ENCODE data around the gene PAFAH1B2. TPM values are rescaled to one million over a fixed set of nuclear protein-coding genes. Genes with fewer than 3 reads are reported as not detected.

Gene PAFAH1B2
- total RNA-seq, 1 donor from 2014 or later = 203 TPM

- H2AFZ ChIP-seq (replicated peaks) = no peak overlapping the region
- no peaks in the 10 kb centered on the region for H4K20me1 ChIP-seq (ENCODE audit: low read depth)
- TF ChIP-seq EZH2phosphoT487 (IDR thresholded peaks at IDR 0.05) (no peak), CTCF (IDR thresholded peaks at IDR 0.05) (no peak), EZH2 (IDR thresholded peaks at IDR 0.05) (no peak)
- H3K9me3 Mint-ChIP-seq = no peaks in the 10 kb centered on the region
- no peaks in the 10 kb centered on the region for H3K4me1 ChIP-seq
- no peaks in the 10 kb centered on the region for H3K79me2 ChIP-seq (ENCODE audit: low read depth)
- no peak overlapping the region for H3K27ac ChIP-seq
- H3F3A ChIP-seq (ENCODE audit: low read depth) = no peaks in the 10 kb centered on the region
- no peak overlapping the region for H3K4me3 Mint-ChIP-seq
- no peak overlapping the region for H3K4me2 ChIP-seq
- H3K27me3 Mint-ChIP-seq (ENCODE audit: insufficient read depth, low read depth) = peaks cover 2% of the 10 kb centered on the region
- no peak overlapping the region for H3K9ac ChIP-seq
- H3K9me3 ChIP-seq (ENCODE audit: low read depth) = no peaks in the 10 kb centered on the region
- H3K27me3 ChIP-seq = no peaks in the 10 kb centered on the region
- peaks cover 12% of the 10 kb centered on the region for H3K36me3 Mint-ChIP-seq
- H3K27ac Mint-ChIP-seq = no peak overlapping the region
- no peak overlapping the region for H3K4me3 ChIP-seq
- DNase-seq (ENCODE audit: low spot score) = no peak
- H3K36me3 ChIP-seq = no peaks in the 10 kb centered on the region
- H3K4me1 Mint-ChIP-seq = no peaks in the 10 kb centered on the region
Measured at GRCh38 chr11:117191680-117192400, 47.8 kb downstream of the PAFAH1B2 start.

- Histone ChIP-seq H3K4me3 (no peak overlapping the region), H3K9me3 (ENCODE audit: low read depth) (no peaks in the 10 kb centered on the region), H3K79me2 (ENCODE audit: low read depth) (no peaks in the 10 kb centered on the region), H3K27ac (no peak overlapping the region), H2AFZ (replicated peaks) (no peak overlapping the region), H4K20me1 (ENCODE audit: low read depth) (no peaks in the 10 kb centered on the region), H3F3A (ENCODE audit: low read depth) (peaks cover 4% of the 10 kb centered on the region), H3K9ac (no peak overlapping the region), H3K4me2 (no peak overlapping the region), H3K36me3 (no peaks in the 10 kb centered on the region), H3K27me3 (no peaks in the 10 kb centered on the region), H3K4me1 (no peaks in the 10 kb centered on the region)
- Mint-ChIP-seq H3K36me3 (peaks cover 12% of the 10 kb centered on the region), H3K4me3 (no peak overlapping the region), H3K4me1 (peaks cover 3% of the 10 kb centered on the region), H3K9me3 (no peaks in the 10 kb centered on the region), H3K27ac (no peak overlapping the region), H3K27me3 (ENCODE audit: insufficient read depth, low read depth) (peaks cover 2% of the 10 kb centered on the region)
- TF ChIP-seq EZH2phosphoT487 (IDR thresholded peaks at IDR 0.05) = no peak
- no peak for TF ChIP-seq EZH2 (IDR thresholded peaks at IDR 0.05)
- TF ChIP-seq CTCF (IDR thresholded peaks at IDR 0.05) = no peak
- DNase-seq (ENCODE audit: low spot score) = no peak
Measured at GRCh38 chr11:117192401-117192875, 48.4 kb downstream of the PAFAH1B2 start.

- no peak overlapping the region for H2AFZ ChIP-seq (replicated peaks)
- H3K36me3 ChIP-seq = no peaks in the 10 kb centered on the region
- H3K4me3 ChIP-seq = no peak overlapping the region
- H3F3A ChIP-seq (ENCODE audit: low read depth) = peaks cover 13% of the 10 kb centered on the region
- Mint-ChIP-seq H3K27me3 (ENCODE audit: insufficient read depth, low read depth) (peaks cover 2% of the 10 kb centered on the region), H3K4me1 (peaks cover 12% of the 10 kb centered on the region), H3K4me3 (no peak overlapping the region), H3K9me3 (no peaks in the 10 kb centered on the region), H3K27ac (no peak overlapping the region), H3K36me3 (peaks cover 12% of the 10 kb centered on the region)
- H3K27me3 ChIP-seq = no peaks in the 10 kb centered on the region
- H3K27ac ChIP-seq = no peak overlapping the region
- no peak for TF ChIP-seq EZH2 (IDR thresholded peaks at IDR 0.05)
- TF ChIP-seq EZH2phosphoT487 (IDR thresholded peaks at IDR 0.05) = no peak
- no peak for TF ChIP-seq CTCF (IDR thresholded peaks at IDR 0.05)
- H3K9ac ChIP-seq = no peak overlapping the region
- DNase-seq (ENCODE audit: low spot score) = no peak
- H3K4me2 ChIP-seq = no peak overlapping the region
- H3K9me3 ChIP-seq (ENCODE audit: low read depth) = no peaks in the 10 kb centered on the region
- no peaks in the 10 kb centered on the region for H3K79me2 ChIP-seq (ENCODE audit: low read depth)
- H3K4me1 ChIP-seq = peaks cover 8% of the 10 kb centered on the region
- no peaks in the 10 kb centered on the region for H4K20me1 ChIP-seq (ENCODE audit: low read depth)
Measured at GRCh38 chr11:117193130-117194020, 49.3 kb downstream of the PAFAH1B2 start.
